H1 (cell line): ENCODE results near the gene CAP2.

ENCODE experiments used
- CBX8 ChIP-seq: fragments of 300-800, 300-1000 bp; sonication (generic); IDR thresholded peaks from 2 replicates; pipeline ENCODE4 v1.7.1; 2016; ENCODE audit warnings: low read depth, low read length, borderline replicate concordance
- CTCF ChIP-seq, 3 experiments: IDR thresholded peaks; 1 replicate in 2 of 3; 2 replicates in 1 of 3; pipeline versions ENCODE4 v1.5.1 to v1.6.1; 2011; ENCODE audit warnings: low read length in 3 of 3, mild to moderate bottlenecking in 3 of 3, inconsistent platforms in 2 of 3, low read depth in 1 of 3, moderate library complexity in 1 of 3; ENCODE audit not compliant: insufficient read depth in 1 of 3; ENCODE audit errors: control extremely low read depth in 1 of 3
- EZH2 ChIP-seq: fragments of 200-600 bp; sonication (generic); IDR thresholded peaks from 2 replicates; pipeline ENCODE4 v1.7.1; 2012; ENCODE audit warnings: low read depth, mild to moderate bottlenecking, moderate library complexity, low read length, inconsistent platforms; ENCODE audit not compliant: severe bottlenecking
- FOSL1 ChIP-seq: IDR thresholded peaks from 2 replicates; pipeline ENCODE4 v1.6.1; 2011; ENCODE audit warnings: mild to moderate bottlenecking, low read depth, low read length, moderate library complexity; ENCODE audit not compliant: insufficient read depth
- KDM5A ChIP-seq: fragments of 200-600 bp; IDR thresholded peaks from 2 replicates; pipeline ENCODE4 v1.7.1; 2012; ENCODE audit warnings: mild to moderate bottlenecking, low read length, inconsistent platforms, mixed read lengths
- MAX ChIP-seq: IDR thresholded peaks from 2 replicates; pipeline ENCODE4 v1.6.1; 2012; ENCODE audit warnings: inconsistent platforms
- NRF1 ChIP-seq: IDR thresholded peaks from 2 replicates; pipeline ENCODE4 v1.6.1; 2011; ENCODE audit warnings: mild to moderate bottlenecking, low read depth, low read length, improper control_type of control experiment
- POLR2A ChIP-seq, 2 experiments: IDR thresholded peaks; 1 replicate in 1 of 2; 2 replicates in 1 of 2; pipeline ENCODE4 v1.6.1; 2011; ENCODE audit warnings: low read depth in 2 of 2, low read length in 2 of 2, mild to moderate bottlenecking in 2 of 2; ENCODE audit errors: control extremely low read depth in 1 of 2
- POU5F1 ChIP-seq: IDR thresholded peaks from 2 replicates; pipeline ENCODE4 v1.6.1; 2011; ENCODE audit warnings: low read depth, mild to moderate bottlenecking, low read length, moderate library complexity
- SP2 ChIP-seq: IDR thresholded peaks from 2 replicates; pipeline ENCODE4 v1.6.1; 2012; ENCODE audit warnings: mild to moderate bottlenecking, low read length, inconsistent platforms
- TF ChIP-seq, protein P1 (sequence below): IDR thresholded peaks from 2 replicates; pipeline ENCODE4 v1.6.1; 2012; ENCODE audit warnings: inconsistent platforms
- TF ChIP-seq, protein P2 (sequence below): IDR thresholded peaks from 2 replicates; pipeline ENCODE4 v1.6.1; 2011; ENCODE audit warnings: low read length, improper control_type of control experiment
- TF ChIP-seq, protein P3 (sequence below): IDR thresholded peaks from 2 replicates; pipeline ENCODE4 v1.6.1; 2011; ENCODE audit warnings: low read depth, mild to moderate bottlenecking, low read length; ENCODE audit not compliant: insufficient read depth

DNA sequence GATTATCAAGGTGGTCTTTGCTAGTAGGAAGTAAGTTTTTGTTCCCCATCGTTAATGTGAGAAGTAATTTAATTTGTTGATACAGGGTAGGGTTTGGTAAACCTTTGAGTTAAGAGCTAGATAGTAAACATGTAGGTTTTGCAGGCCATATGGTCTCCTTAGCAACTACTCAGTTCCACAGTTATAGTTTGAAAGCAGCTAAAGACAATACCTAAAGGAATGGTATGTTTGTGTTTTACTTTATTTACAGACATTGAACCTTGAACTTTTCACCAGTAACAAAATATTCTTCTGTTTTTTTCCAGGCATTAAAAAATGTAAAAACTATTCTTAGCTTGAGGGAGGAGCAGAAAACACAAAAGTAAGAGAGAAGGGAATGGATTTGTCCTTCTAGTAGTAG lies 1.7 kb downstream of the CAP2 start:
- TF ChIP-seq MAX (no peak), CTCF (IDR thresholded peaks at IDR 0.05; ENCODE audit: control extremely low read depth in 1 of 3, insufficient read depth in 1 of 3, low read depth in 1 of 3, low read length in 3 of 3) (no peak), FOSL1 (no peak), SP2 (no peak), CBX8 (no peak), POLR2A (IDR thresholded peaks at IDR 0.05; ENCODE audit: control extremely low read depth in 1 of 2, low read depth in 2 of 2, low read length in 2 of 2) (no peak), EZH2 (no peak), POU5F1 (no peak), KDM5A (no peak), NRF1 (no peak)
- TF ChIP-seq, protein P1, sequence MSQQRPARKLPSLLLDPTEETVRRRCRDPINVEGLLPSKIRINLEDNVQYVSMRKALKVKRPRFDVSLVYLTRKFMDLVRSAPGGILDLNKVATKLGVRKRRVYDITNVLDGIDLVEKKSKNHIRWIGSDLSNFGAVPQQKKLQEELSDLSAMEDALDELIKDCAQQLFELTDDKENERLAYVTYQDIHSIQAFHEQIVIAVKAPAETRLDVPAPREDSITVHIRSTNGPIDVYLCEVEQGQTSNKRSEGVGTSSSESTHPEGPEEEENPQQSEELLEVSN, result no peak
- TF ChIP-seq, protein P2, sequence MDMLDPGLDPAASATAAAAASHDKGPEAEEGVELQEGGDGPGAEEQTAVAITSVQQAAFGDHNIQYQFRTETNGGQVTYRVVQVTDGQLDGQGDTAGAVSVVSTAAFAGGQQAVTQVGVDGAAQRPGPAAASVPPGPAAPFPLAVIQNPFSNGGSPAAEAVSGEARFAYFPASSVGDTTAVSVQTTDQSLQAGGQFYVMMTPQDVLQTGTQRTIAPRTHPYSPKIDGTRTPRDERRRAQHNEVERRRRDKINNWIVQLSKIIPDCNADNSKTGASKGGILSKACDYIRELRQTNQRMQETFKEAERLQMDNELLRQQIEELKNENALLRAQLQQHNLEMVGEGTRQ, result no peak
- TF ChIP-seq, protein P3, sequence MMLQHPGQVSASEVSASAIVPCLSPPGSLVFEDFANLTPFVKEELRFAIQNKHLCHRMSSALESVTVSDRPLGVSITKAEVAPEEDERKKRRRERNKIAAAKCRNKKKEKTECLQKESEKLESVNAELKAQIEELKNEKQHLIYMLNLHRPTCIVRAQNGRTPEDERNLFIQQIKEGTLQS, result no peak
